Activated T-cell treated with anti-CD3 and anti-CD28 coated beads for 24 hours (primary cell): ENCODE measurements around the gene LRIT2.
A peak's percentile ranks its signal among the peaks of the same experiment; 100 is the strongest.
"Not testable (repeated sequence)": the region's sequence is repeated elsewhere in the genome, so short reads cannot be mapped to it uniquely, and the experiment has no call there.

Experiments
- DNase-seq: peaks from one replicate; pipeline ENCODE4 v3.0.0-alpha.2; 2020; ENCODE audit warnings: low read depth

Gene LRIT2

GRCh38 chr10:84184517-84184916 lies 40.8 kb downstream of the LRIT2 start:
- no peak for DNase-seq

GRCh38 chr10:84181631-84182030 lies 43.7 kb downstream of the LRIT2 start:
- no peak for DNase-seq

- DNase-seq = not testable (repeated sequence)
Observed at GRCh38 chr10:84180386-84180785, 45.0 kb downstream of the LRIT2 start.

GRCh38 chr10:84179059-84179710 lies 46.2 kb downstream of the LRIT2 start:
- DNase-seq = no peak

- no peak for DNase-seq
Observed at GRCh38 chr10:84178160-84178609, 47.2 kb downstream of the LRIT2 start.

GRCh38 chr10:84177541-84178141 lies 47.7 kb downstream of the LRIT2 start:
- DNase-seq = peak; percentile 10

- DNase-seq = no peak
Observed at GRCh38 chr10:84176836-84177474, 48.4 kb downstream of the LRIT2 start.

- DNase-seq = no peak
Observed at GRCh38 chr10:84176351-84176750, 49.0 kb downstream of the LRIT2 start.

GRCh38 chr10:84175436-84175835 lies 49.9 kb downstream of the LRIT2 start:
- no peak for DNase-seq

- no peak for DNase-seq
Observed at GRCh38 chr10:84173501-84173929, 51.8 kb downstream of the LRIT2 start, which contains the start of gene GPR15LG. GPR15LG (plus strand) TSS chr10:84173801; CDS start chr10:84173852, 51 bp downstream.

- DNase-seq = no peak
Observed at GRCh38 chr10:84172467-84173356, 52.6 kb downstream of the LRIT2 start.

GRCh38 chr10:84171700-84172466 lies 53.5 kb downstream of the LRIT2 start:
- not testable (repeated sequence) for DNase-seq

- not testable (repeated sequence) for DNase-seq
Observed at GRCh38 chr10:84171237-84171636, 54.1 kb downstream of the LRIT2 start.
